Stimulated activated CD4-positive, alpha-beta T cell treated with anti-CD3 and anti-CD28 coated beads, Interleukin-15, amount 100 ng/mL, for 24 hours (primary cell): ENCODE data around the gene CAPN7.

ENCODE experiments used
- DNase-seq: peaks from one replicate; pipeline ENCODE4 v3.0.0-alpha.2; 2020

CAPN7 gene

GRCh38 chr3:15279205-15279604 lies 73.2 kb downstream of the CAPN7 start:
- no peak for DNase-seq

GRCh38 chr3:15279671-15280402 lies 73.8 kb downstream of the CAPN7 start:
- no peak for DNase-seq

- DNase-seq, result no peak
Observed at GRCh38 chr3:15280853-15281532, 74.9 kb downstream of the CAPN7 start.

GRCh38 chr3:15281817-15282216 lies 75.8 kb downstream of the CAPN7 start:
- DNase-seq, result no peak

- no peak for DNase-seq
Observed at GRCh38 chr3:15283702-15284101, 77.7 kb downstream of the CAPN7 start.

GRCh38 chr3:15284121-15284889 lies 78.3 kb downstream of the CAPN7 start:
- DNase-seq, result no peak

- no peak for DNase-seq
Observed at GRCh38 chr3:15286022-15286421, 80.0 kb downstream of the CAPN7 start.

GRCh38 chr3:15287565-15288330 lies 81.7 kb downstream of the CAPN7 start:
- no peak for DNase-seq

GRCh38 chr3:15288331-15289035 lies 82.4 kb downstream of the CAPN7 start:
- DNase-seq, result no peak

GRCh38 chr3:15289661-15290060 lies 83.6 kb downstream of the CAPN7 start:
- DNase-seq, result no peak

GRCh38 chr3:15290736-15291135 lies 84.7 kb downstream of the CAPN7 start:
- DNase-seq, result no peak

- peak; percentile 60 for DNase-seq
Observed at GRCh38 chr3:15291589-15292541, 85.8 kb downstream of the CAPN7 start.

GRCh38 chr3:15292765-15293522 lies 86.9 kb downstream of the CAPN7 start:
- DNase-seq, result no peak

GRCh38 chr3:15294929-15295328 lies 88.9 kb downstream of the CAPN7 start:
- no peak for DNase-seq

GRCh38 chr3:15295506-15295905 lies 89.5 kb downstream of the CAPN7 start:
- no peak for DNase-seq

- DNase-seq, result no peak
Observed at GRCh38 chr3:15297608-15298350, 91.7 kb downstream of the CAPN7 start.

- no peak for DNase-seq
Observed at GRCh38 chr3:15298504-15298903, 92.5 kb downstream of the CAPN7 start.

- no peak for DNase-seq
Observed at GRCh38 chr3:15299036-15299435, 93.0 kb downstream of the CAPN7 start.

- DNase-seq, result no peak
Observed at GRCh38 chr3:15300323-15301078, 94.5 kb downstream of the CAPN7 start.
